Amniotic stem cell (primary cell): ENCODE measurements around the gene FNDC8.
"Not testable (repeated sequence)": the region's sequence is repeated elsewhere in the genome, so short reads cannot be mapped to it uniquely, and the experiment has no call there.

Experiments used
- DNase-seq: peaks from one replicate; lab custom pipeline; 2025; lab: John Stamatoyannopoulos, UW

Gene FNDC8

DNA sequence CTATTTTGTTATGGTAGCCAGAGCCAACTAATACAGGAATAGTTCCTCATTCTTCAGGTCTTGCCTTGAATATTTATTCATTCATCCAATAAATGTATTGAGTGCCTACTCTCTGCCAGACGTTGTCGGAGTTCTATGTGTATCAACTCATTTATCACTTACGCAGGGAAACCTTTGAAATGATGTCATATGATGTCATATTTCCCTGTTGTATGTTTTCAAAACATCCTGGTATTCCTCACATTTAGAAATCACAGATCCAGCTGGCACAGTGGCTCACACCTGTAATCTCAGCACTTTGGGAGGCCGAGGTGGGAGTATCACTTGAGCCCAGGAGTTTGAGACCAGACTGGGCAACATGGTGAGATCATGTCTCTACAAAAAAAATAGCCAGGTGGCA, 23.4 kb downstream of the FNDC8 start:
- no peak for DNase-seq

DNA sequence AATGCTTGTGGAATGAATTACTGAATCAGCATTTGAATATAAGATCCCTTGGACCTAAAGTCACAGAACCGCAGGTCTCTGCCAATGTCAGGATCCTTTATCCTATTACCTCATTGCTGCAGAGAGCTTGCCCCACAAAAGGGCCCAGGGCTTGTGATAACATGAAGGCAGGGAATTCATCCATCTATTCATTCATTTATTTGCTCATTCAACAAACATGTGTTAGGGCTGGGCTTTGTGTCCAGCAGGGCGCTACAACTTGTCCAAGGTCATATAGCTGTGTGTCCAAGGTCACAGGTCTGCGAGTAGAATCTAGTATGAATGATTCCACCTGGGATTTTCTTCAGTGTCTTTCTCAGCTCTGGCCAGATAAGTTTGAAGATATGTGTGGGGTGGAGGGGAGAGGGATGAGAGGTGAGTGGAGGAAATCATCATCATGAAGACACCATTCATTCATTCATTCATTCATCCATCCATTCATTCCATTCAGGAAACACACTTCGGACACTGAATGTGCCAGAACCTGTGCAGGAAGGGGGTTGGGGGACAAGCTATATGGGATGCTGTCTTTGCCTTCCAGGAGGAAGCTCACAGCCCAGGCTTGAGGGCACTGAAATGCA, 24.9 kb downstream of the FNDC8 start:
- no peak for DNase-seq

DNA sequence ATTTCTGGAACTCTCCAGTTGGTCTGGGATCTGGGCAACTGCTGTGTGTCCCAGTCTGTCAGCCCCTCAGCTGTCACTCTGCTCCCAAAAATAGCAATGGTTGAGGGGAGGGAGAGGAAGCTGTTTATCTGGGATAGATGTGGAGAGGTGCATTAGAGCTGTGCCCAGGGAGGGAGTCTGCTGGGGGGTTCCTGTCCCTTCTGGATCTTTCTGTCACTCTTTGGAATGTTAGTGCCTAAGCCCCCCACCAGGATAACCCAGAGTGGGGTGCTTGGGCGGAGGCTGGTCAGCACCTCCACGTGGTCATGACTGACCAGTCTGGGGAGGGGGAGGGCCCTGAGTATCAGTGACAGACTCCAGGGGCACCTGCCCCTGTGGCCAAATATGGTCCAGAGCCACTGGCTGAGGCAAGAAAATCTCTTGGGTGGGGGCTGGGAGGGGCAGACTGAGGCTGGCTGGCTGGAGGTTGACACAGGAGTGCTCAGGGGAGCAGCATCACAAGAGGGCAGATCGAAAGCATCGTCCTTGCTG, 26.0 kb downstream of the FNDC8 start, which contains the start of gene UNC45B:
UNC45B (plus strand) TSS at position 443 of the 531 bp plus-strand sequence. CDS start 447 bp downstream, outside the sequence.
- no peak for DNase-seq

DNA sequence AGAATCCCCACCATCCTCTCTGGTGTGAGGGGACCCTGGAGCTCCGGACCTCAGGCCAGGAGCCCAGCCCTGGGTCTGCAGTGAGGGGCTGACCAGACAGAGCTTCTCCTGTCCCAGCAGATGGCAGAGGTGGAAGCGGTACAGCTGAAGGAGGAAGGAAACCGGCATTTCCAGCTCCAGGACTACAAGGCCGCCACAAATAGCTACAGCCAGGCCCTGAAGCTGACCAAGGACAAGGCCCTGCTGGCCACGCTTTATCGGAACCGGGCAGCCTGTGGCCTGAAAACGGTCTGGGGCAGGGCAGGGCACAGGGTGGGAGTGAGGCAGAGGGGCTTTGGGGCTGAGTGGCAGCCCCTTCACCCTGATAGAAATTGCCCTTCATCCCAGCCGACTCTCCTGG, 26.7 kb downstream of the FNDC8 start:
- DNase-seq, result no peak

DNA sequence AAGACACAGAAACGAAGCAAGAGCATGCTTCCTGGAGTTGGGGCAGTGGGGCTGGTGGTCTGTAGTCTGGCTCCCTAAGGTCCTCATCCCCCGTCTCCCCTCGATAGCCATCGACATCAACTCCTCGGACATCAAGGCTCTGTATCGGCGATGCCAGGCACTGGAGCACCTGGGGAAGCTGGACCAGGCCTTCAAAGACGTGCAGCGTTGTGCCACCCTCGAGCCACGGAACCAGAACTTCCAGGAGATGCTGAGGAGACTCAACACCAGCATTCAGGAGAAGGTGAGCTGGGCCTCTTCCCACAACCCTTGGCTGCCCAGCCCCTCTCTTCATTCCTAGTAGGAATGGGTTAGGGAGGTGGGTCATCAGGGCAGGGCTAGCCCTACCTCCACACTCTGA, 28.5 kb downstream of the FNDC8 start:
- no peak for DNase-seq

DNA sequence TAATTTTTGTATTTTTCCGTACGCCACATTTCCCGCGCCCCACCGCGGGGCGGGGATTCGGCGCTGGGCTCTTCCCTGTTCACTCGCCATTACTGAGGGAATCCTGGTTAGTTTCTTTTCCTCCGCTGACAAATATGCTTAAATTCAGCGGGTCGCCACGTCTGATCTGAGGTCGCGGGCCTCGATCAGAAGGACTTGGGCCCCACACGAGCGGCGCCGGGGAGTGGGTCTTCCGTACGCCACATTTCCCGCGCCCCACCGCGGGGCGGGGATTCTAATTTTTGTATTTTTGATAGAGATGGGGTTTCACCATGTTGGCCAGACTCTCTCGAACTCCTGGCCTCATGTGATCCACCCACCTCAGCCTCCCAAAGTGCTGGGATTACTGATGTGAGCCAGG, 29.7 kb downstream of the FNDC8 start:
- DNase-seq, result not testable (repeated sequence)

DNA sequence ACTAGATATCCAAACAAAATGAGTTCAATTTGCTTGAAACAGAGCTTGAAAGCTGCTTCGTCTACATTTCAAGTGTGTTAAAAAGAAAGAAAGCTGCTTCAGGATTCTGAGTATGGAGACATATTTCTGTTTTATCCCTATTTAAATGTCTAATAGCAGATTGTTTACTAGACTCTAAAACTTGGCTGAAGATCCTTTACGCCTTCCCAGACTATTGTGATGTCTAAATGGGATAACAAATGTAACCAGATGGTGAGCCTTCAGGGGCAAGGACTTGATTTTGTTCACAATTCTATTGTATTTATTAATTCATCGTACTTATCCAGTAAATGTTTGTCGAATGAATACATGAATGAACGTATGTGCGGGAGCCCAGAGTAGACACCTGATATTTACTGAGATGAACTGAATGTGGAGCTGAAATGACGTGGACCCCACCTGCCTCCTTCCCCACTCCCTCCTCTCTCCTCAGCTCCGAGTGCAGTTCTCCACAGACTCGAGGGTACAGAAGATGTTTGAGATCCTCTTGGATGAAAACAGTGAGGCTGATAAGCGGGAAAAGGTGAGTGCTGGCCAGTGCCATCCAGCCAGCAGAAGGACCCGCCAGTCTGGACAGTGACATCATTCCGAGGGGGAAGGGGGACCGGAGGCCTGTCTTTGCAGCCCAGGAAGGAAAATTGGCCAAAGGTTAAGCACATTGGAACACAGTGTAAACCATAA, 31.2 kb downstream of the FNDC8 start:
- DNase-seq, result no peak

DNA sequence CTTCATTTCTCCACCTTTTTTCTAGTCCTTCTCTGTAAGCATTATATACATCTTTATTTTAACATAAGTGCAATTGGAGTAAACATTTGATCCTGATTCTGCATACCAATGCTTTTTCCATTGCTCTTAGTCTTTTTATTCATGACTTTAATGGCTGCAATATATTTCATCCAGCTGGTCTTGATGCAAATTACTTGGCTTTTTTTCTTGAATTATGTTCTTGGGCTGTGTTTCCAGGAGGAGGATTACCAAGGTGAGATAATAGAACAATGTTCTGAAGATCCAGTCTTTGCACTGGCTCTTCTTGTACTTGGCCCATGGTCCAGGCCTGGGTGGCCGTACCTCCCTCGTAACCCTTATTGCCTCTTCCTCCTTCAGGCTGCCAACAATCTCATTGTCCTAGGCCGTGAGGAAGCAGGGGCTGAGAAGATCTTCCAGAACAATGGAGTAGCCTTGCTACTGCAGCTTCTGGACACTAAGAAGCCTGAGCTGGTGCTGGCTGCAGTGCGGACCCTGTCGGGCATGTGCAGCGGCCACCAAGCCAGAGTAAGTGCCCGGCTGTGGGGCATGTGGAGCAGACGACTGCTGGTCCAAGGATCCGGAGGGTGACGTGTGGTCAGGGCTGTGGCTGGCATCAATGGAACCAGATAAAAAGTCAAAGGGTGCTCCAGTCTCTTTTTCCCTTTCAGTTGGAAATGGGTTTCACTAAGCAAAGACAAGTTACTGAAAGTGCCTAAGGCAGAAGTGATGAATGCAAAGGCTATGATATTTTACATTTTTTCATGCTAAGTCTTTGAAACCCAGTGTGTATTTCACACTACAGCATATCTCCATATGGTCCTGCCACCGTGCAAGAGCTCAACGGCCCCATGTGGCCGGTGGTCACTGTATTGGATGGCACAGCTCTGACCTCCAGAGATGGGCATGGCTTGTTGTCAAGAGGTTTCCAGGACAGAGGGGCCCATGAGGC, 33.1 kb downstream of the FNDC8 start:
- no peak for DNase-seq

DNA sequence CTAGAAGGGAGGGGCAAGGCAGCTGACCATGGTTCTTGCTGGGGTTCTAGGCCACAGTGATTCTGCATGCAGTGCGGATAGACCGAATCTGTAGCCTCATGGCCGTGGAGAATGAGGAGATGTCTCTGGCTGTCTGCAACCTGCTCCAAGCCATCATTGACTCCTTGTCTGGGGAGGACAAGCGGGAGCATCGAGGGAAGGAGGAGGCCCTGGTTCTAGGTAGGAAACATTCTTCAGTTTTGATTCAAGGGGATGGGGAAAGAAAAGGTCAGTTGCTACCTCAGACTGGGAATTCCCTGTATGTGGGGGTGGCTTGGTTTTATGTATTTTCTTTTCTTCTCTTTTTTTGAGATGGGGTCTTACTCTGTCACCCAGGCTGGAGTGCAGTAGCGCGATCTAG, 33.8 kb downstream of the FNDC8 start:
- DNase-seq, result no peak

DNA sequence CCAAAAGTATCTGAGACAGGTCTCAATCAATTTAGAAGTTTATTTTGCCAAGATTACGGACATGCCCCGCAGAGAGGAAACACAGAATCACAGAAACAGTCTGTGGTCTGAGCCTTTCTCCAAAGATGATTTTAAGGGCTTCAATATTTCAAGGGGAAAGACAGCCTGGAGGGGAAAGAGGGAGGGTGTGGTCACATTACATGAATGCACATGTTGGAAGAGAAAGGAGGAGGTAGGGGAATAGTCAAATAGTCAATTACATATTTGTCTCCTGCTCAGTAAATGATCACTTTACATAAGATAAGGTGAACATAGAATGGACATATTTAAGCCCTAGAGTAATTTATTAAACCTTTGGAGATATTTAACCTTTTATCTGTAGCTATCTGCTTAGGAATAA, 38.5 kb downstream of the FNDC8 start:
- DNase-seq, result no peak

DNA sequence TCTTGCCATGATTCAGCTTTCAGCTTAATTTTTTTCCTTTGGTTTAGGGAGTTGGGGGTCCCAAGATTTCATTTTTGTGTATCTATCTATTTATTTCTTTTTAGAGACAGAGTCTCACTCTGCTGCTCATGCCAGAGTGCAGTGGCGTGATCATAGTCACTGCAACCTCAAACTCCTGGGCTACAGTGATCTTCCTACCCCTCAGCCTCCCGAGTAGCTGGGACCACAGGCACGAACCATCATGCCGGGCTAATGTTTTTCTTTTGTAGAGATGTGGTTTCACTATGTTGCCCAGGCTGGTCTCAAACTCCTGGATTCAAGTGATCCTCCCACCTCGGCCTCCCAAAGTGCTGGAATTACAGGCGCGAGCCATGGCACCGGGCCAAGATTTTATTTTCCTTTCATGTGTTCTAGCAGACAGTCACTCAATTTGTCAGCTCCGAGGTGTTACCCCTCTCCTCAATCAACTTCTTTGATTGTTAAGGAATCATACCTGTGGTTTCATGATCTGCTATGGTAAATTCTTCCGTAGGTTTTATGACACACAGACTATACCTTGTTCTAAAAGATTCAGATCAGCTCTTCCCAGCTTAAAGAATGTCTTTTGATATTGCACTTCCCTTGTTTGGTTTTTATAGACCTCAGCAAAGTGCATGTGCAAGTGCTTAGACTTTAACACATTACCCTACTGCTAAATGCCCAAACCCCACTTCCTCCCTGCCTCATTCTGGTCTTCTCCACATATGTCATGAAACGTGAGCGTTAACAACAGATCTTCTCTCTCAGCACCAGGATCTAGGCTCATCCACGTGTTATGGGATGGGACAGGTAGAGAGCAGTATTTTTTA, 39.2 kb downstream of the FNDC8 start:
- DNase-seq, result no peak

DNA sequence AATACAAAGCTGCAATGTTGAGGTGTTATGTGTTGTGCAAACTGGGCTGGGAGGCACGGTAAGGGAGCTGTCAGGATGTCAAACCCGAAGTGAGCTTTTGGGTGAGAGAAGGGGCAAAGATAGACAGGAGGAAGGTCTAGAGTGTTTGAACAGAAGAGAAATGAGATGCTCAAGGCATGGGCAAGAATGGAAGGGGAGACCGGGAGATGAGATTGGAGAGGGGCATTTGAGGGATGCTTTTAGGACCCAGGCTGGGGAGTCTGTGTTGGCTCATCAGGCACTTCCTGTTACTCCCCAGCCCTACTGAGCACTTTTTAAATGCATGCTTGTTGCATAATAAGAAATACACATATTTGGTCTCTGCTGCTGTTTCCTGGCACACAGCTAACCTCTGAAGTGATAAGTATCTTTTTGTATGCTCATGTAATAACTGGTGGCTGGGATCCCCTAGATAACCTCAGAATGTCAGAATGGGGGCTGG, 39.9 kb downstream of the FNDC8 start:
- no peak for DNase-seq

DNA sequence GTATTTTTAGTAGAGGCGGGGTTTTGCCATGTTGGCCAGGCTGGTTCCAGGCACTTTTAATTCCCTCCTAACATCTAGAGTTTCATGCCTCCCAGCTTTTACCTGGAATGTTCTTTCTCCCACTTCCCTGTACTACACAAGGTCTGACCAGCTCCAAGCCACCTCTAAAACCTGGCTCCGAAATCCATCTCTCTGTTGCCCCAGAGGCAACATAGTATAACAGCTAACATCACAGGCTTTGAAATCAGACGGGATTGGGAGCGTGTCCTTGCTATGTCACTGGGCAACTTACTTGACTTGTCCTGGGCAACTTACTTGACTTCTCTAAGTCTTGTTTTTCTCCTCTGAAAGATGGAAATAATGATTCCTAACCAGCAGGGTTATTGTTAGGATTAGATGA, 41.3 kb downstream of the FNDC8 start:
- DNase-seq, result no peak

DNA sequence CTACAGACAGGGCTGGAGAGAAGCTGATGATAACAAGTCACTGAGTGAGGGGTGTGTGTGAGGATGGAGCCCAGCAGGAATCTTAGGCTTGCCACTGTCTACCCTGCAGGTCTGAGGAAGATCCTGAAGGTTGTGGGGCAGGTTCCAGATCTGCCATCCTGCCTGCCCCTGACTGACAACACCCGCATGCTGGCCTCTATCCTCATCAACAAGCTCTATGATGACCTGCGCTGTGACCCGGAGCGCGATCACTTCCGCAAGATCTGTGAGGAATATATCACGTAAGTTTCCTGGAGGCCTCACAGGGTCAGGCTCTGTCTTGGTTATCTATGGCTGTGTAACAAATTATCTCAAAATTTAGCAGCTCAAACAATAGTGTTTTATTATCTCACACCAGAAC, 42.5 kb downstream of the FNDC8 start:
- no peak for DNase-seq

DNA sequence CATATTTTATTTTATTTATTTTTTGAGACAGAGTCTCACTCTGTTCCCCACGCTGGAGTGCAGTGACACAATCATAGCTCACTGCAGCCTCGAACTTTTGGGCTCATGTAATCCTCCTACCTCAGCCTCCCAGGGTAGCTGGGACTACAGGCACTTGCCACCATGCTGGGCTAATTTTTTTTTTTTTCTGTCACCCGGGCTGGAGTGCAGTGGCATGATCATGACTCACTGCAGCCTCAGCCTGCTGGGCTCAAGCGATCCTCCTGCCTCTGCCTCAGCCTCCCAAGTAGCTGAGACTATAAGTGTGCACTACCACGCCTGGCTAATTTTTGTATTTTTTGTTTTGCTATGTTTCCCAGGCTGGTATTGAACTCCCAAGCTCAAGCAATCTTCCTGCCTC, 43.3 kb downstream of the FNDC8 start:
- DNase-seq, result no peak

DNA sequence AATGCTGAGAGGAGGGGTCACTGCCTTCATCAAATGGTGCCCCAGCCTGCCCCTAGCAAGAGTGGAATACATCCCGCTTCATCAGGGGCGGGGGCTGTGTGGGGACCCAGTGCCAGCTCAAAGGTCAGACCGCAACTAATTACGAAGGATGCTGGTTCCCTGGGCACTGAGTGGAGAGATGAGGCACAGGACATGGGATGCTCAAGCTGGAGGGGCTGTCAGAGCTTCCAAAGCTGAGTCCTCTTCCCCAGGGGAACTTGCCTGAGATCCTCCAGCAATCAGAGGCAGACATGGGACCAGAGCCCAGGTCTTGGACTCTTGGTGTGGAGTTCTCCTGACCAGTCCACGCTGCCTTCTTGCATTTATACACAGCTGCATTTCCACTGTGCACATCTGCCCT, 45.1 kb downstream of the FNDC8 start:
- no peak for DNase-seq

DNA sequence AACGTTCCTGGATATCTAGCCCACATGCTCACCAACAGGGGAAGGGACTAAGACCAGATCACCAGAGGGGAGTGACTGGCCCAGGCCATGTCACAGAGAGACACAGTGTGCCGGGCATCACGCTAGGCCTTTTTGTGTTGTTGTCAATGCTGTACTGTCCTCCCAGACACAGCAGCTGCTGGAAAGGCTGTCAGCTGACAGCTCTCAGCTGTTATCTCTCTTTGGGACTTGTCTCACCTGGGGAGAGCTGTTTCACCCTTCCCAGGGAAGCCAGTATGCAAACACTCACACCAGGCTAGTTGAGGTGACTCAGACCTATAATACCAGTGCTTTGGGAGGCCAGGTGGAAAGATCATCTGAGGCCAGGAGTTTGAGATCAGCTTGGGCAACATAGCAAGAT, 45.6 kb downstream of the FNDC8 start:
- DNase-seq, result no peak

DNA sequence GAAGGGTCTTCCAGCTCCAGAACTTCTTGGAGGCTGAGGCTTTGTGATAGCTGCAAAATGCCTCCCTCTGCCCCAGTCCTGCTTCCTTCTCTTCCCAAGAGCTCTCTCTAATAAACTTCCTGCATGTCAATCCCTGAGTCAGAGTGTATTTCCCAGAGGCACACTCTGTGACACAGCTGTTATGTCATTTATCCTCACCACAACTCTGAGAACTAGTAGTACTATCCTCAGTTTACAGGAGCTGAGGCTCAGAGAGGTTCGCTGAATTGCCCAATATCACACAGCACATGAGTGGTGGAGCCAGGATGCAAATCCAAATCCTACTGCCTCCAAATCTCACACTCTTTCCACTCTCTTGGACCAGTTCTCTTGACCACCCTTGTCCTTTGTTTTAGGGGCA, 46.3 kb downstream of the FNDC8 start:
- no peak for DNase-seq

DNA sequence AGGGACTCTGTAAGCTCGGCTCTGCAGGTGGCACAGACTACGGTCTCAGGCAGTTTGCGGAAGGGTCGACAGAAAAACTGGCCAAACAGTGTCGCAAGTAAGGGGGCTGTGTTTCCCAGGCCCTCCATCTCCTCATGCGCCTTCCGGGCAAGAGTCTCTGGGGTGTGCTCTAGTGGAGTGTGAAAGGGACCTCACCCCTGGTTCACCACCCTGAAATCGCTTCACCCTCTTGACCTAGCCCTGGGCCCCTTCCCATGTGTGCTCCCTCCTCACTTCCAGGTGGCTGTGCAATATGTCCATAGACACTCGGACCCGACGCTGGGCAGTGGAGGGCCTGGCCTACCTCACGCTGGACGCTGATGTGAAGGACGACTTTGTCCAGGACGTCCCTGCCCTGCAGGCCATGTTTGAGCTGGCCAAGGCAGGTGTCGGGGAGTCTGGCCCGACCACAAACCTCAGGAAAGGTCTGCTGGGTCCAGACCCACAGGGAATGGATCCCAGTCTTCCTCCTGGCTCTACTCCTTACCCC, 48.5 kb downstream of the FNDC8 start:
- no peak for DNase-seq

DNA sequence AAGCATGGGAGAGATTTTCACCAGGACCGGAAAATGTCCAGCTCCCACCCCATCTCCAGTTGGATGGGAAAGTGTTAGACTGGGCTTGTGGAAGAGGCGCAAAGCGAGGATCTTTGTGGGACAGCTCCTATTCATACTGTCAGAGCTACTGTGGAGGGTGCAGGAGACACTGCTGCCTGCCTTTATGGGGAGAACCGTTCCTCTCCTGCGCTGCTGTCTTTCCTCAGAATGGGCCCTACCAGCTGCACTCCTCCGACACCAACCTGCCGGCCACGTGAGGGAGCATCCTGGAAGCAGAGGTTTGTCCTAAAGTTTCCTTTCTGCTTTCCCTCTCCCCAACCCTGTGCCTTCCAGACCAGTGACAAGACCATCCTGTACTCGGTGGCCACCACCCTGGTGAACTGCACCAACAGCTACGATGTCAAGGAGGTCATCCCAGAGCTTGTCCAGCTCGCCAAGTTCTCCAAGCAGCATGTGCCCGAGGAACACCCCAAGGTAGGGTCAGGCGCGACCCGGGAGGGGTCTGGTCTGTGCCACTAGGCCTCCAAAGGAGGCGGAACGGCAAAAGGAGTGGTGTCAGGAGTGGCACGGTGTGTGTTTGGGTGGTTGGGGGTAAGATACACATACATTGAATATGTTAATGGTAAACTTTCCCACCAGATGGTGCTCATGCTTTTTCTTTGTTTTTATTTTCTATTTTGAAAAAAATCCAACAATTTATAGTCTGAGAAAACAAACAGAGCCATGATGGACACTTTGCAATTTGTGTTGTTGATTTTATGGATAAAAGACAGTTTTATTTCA, 49.8 kb downstream of the FNDC8 start:
- DNase-seq, result peak; percentile 7
